H9 (cell line): ENCODE results near the gene CHKB. TPM values are rescaled to one million over a fixed set of nuclear protein-coding genes. Genes with fewer than 3 reads are reported as not detected.

Experiments used
- DNase-seq: peaks from one replicate; pipeline ENCODE4 v3.0.0-alpha.2; 2017
- H2AFZ ChIP-seq: one replicate; pipeline ENCODE4 v1.6.1; 2013; ENCODE audit warnings: mild to moderate bottlenecking, low read length, control low read depth, moderate library complexity
- H2AK5ac ChIP-seq: 2 replicates; pipeline ENCODE4 v1.6.1; 2013; ENCODE audit warnings: low read length, control low read depth, mixed read lengths; ENCODE audit not compliant: insufficient read length
- H2BK120ac ChIP-seq: one replicate; pipeline ENCODE4 v1.6.1; 2013; ENCODE audit warnings: low read depth, mild to moderate bottlenecking, low read length, control low read depth, inconsistent platforms; ENCODE audit not compliant: poor library complexity, severe bottlenecking
- H2BK12ac ChIP-seq: 2 replicates; pipeline ENCODE4 v1.6.1; 2013; ENCODE audit warnings: low read length, control low read depth, mixed read lengths, low read depth; ENCODE audit not compliant: insufficient read length
- H2BK15ac ChIP-seq: 2 replicates; pipeline ENCODE4 v1.6.1; 2013; ENCODE audit warnings: low read depth, low read length, control low read depth
- H2BK20ac ChIP-seq: one replicate; pipeline ENCODE4 v1.6.1; 2013; ENCODE audit warnings: low read depth, mild to moderate bottlenecking, low read length, control low read depth, inconsistent platforms; ENCODE audit not compliant: poor library complexity, severe bottlenecking
- H2BK5ac ChIP-seq: 2 replicates; pipeline ENCODE4 v1.6.1; 2013; ENCODE audit warnings: low read length, control low read depth, mixed read lengths; ENCODE audit not compliant: insufficient read length
- H3K14ac ChIP-seq: 2 replicates; pipeline ENCODE4 v1.6.1; 2013; ENCODE audit warnings: low read length, control low read depth; ENCODE audit not compliant: insufficient read depth
- H3K18ac ChIP-seq: 2 replicates; pipeline ENCODE4 v1.6.1; 2013; ENCODE audit warnings: low read depth, mild to moderate bottlenecking, mixed read lengths, low read length, control low read depth; ENCODE audit not compliant: insufficient read length
- H3K23ac ChIP-seq: 2 replicates; pipeline ENCODE4 v1.6.1; 2013; ENCODE audit warnings: low read length, control low read depth, mixed read lengths, low read depth; ENCODE audit not compliant: insufficient read length
- H3K23me2 ChIP-seq: 2 replicates; pipeline ENCODE4 v1.6.1; 2013; ENCODE audit warnings: low read depth, mild to moderate bottlenecking, mixed read lengths, low read length, control low read depth; ENCODE audit not compliant: insufficient read length, poor library complexity, severe bottlenecking
- H3K27ac ChIP-seq: 2 replicates; pipeline ENCODE4 v1.5.1; 2013; ENCODE audit warnings: low read length, control low read depth, mixed read lengths, low read depth; ENCODE audit not compliant: insufficient read length
- H3K27me3 ChIP-seq: 2 replicates; pipeline ENCODE4 v1.6.1; 2013; ENCODE audit warnings: low read length, control low read depth, inconsistent platforms; ENCODE audit not compliant: insufficient read depth
- H3K4ac ChIP-seq: 2 replicates; pipeline ENCODE4 v1.6.1; 2013; ENCODE audit warnings: low read depth, mild to moderate bottlenecking, control low read depth, inconsistent platforms, low read length, moderate library complexity
- H3K4me1 ChIP-seq: 2 replicates; pipeline ENCODE4 v1.6.1; 2013; ENCODE audit warnings: low read length, control low read depth, inconsistent platforms; ENCODE audit not compliant: insufficient read depth
- H3K4me2 ChIP-seq: 2 replicates; pipeline ENCODE4 v1.6.1; 2013; ENCODE audit warnings: low read length, control low read depth, mixed read lengths; ENCODE audit not compliant: insufficient read length, insufficient read depth
- H3K56ac ChIP-seq: 2 replicates; pipeline ENCODE4 v1.6.1; 2013; ENCODE audit warnings: low read depth, mild to moderate bottlenecking, mixed read lengths, low read length, control low read depth; ENCODE audit not compliant: insufficient read length
- H3K79me1 ChIP-seq: 2 replicates; pipeline ENCODE4 v1.6.1; 2013; ENCODE audit warnings: low read depth, mild to moderate bottlenecking, moderate library complexity, low read length, control low read depth, inconsistent platforms; ENCODE audit not compliant: insufficient read depth, poor library complexity, severe bottlenecking
- H3K79me2 ChIP-seq: 2 replicates; pipeline ENCODE4 v1.6.1; 2013; ENCODE audit warnings: low read length, control low read depth, inconsistent platforms; ENCODE audit not compliant: insufficient read depth
- H3K9ac ChIP-seq: 2 replicates; pipeline ENCODE4 v1.6.1; 2013; ENCODE audit warnings: low read length, control low read depth, mixed read lengths; ENCODE audit not compliant: insufficient read length; ENCODE audit errors: extremely low read depth
- H3K9me3 ChIP-seq: one replicate; pipeline ENCODE4 v1.6.1; 2013; ENCODE audit warnings: low read depth, low read length, inconsistent platforms; ENCODE audit not compliant: control insufficient read depth
- H3T11ph ChIP-seq: one replicate; pipeline ENCODE4 v1.6.1; 2013; ENCODE audit warnings: mild to moderate bottlenecking, low read length, control low read depth, inconsistent platforms
- H4K20me1 ChIP-seq: one replicate; pipeline ENCODE4 v1.6.1; 2013; ENCODE audit not compliant: control insufficient read depth, insufficient read length, insufficient read depth
- H4K5ac ChIP-seq: 2 replicates; pipeline ENCODE4 v1.6.1; 2013; ENCODE audit warnings: low read depth, mild to moderate bottlenecking, mixed read lengths, low read length, control low read depth; ENCODE audit not compliant: insufficient read length
- H4K8ac ChIP-seq: replicated peaks from 2 replicates; pipeline ENCODE4 v1.6.1; 2013; ENCODE audit warnings: low read length, control low read depth, mixed read lengths, low read depth; ENCODE audit not compliant: insufficient read length
- H4K91ac ChIP-seq: 2 replicates; pipeline ENCODE4 v1.6.1; 2013; ENCODE audit warnings: low read depth, mild to moderate bottlenecking, moderate library complexity, mixed read lengths, low read length, control low read depth; ENCODE audit not compliant: insufficient read length
- H3K27ac Mint-ChIP-seq, 3 experiments: 2 replicates in 2 of 3; 3 replicates in 1 of 3; pipeline ENCODE4 v1.8.0; 2020 to 2021; ENCODE audit warnings: mixed read lengths in 3 of 3, mild to moderate bottlenecking in 1 of 3, moderate library complexity in 1 of 3
- H3K27me3 Mint-ChIP-seq: 2 replicates; pipeline ENCODE4 v1.8.0; 2021; ENCODE audit warnings: low read depth, mild to moderate bottlenecking, moderate library complexity, mixed read lengths
- H3K36me3 Mint-ChIP-seq, 3 experiments: 2 replicates in 2 of 3; 3 replicates in 1 of 3; pipeline ENCODE4 v1.8.0; 2020 to 2021; ENCODE audit warnings: low read depth in 3 of 3, mixed read lengths in 3 of 3; ENCODE audit not compliant: insufficient read depth in 1 of 3
- H3K4me1 Mint-ChIP-seq, 2 experiments: 2 replicates each; pipeline ENCODE4 v1.8.0; 2020; ENCODE audit warnings: mixed read lengths in 2 of 2
- H3K4me3 Mint-ChIP-seq, 2 experiments: 2 replicates in 1 of 2; 3 replicates in 1 of 2; pipeline ENCODE4 v1.8.0; 2020 to 2021; ENCODE audit warnings: mild to moderate bottlenecking in 2 of 2, mixed read lengths in 2 of 2, moderate library complexity in 1 of 2
- H3K9me3 Mint-ChIP-seq, 2 experiments: 2 replicates in 1 of 2; 3 replicates in 1 of 2; pipeline ENCODE4 v1.8.0; 2020; ENCODE audit warnings: mild to moderate bottlenecking in 2 of 2, mixed read lengths in 2 of 2, moderate library complexity in 1 of 2
- CTCF ChIP-seq: fragments of 200-600 bp; sonication (generic); conservative IDR thresholded peaks from 3 replicates; pipeline ENCODE4 v1.8.0; 2021; ENCODE audit warnings: antibody characterized with exemption, mild to moderate bottlenecking
- WGBS: extraction: QIAGEN DNeasy Blood & Tissue Kit; methylation state at CpG from one replicate; pipeline ENCODE4 v1.1.7; 2013; ENCODE audit warnings: missing lambda C conversion rate, low lambda C conversion rate, mixed read lengths; ENCODE audit not compliant: insufficient read length; ENCODE audit errors: extremely low coverage; 5-methylcytosine and 5-hydroxymethylcytosine counted together
- total RNA-seq: library from RNA; stranded (reverse); gene quantifications from 2 replicates; pipeline ENCODE4 v1.2.1, GENCODE V29; 2021

Gene CHKB
- total RNA-seq, 1 experiment from 2014 or later, result 64.9 TPM

- Histone ChIP-seq H3K14ac (no peak overlapping the region), H2BK5ac (no peak overlapping the region), H4K20me1 (no peaks in the 10 kb centered on the region), H3K27ac (no peak overlapping the region), H3K4ac (no peak overlapping the region), H3T11ph (no peak overlapping the region), H2BK15ac (no peak overlapping the region), H3K79me2 (no peaks in the 10 kb centered on the region), H4K8ac (no peak overlapping the region), H2AK5ac (no peak overlapping the region), H3K79me1 (peaks cover 4% of the 10 kb centered on the region), H4K5ac (no peak overlapping the region), H3K9ac (peak overlapping the region; percentile 51), H3K9me3 (no peaks in the 10 kb centered on the region), H3K18ac (no peak overlapping the region), H3K56ac (no peak overlapping the region), H3K23ac (no peak overlapping the region), H2BK12ac (no peak overlapping the region), H2BK20ac (no peak overlapping the region), H3K4me2 (peak overlapping the region; percentile 54), H3K23me2 (no peaks in the 10 kb centered on the region), H3K27me3 (no peaks in the 10 kb centered on the region), H4K91ac (no peak overlapping the region), H2BK120ac (no peak overlapping the region), H3K4me1 (peaks cover 2% of the 10 kb centered on the region; the same call in 1 of the 2 replicates), H2AFZ (no peak overlapping the region)
- H3K4me3 Mint-ChIP-seq, result peak overlapping the region; percentile 80 to 89
- peaks cover 4 to 24% (median 20%) of the 10 kb centered on the region in 3 experiments; a peak in 6 of 7 replicates for H3K36me3 Mint-ChIP-seq
- peaks cover 6% of the 10 kb centered on the region for H3K27me3 Mint-ChIP-seq
- DNase-seq, result no peak
- H3K27ac Mint-ChIP-seq, result peak overlapping the region; percentile 85 to 90 (median 86); a peak in 4 of 7 replicates
- H3K9me3 Mint-ChIP-seq, result no peaks in the 10 kb centered on the region
- no peak for TF ChIP-seq CTCF
- WGBS, result no CpG with 5 or more reads among the region's 39 CpGs
- peaks cover 14 to 23% of the 10 kb centered on the region in 2 experiments for H3K4me1 Mint-ChIP-seq
Measured at GRCh38 chr22:50581950-50582492, 628 bp downstream of the CHKB start.
